DMS79 treated with DMSO at 0.1 percent for 48 hours (cell line): Measurements from ENCODE around the gene GPR12.

ENCODE experiments used
- DNase-seq: peaks from one replicate; lab custom pipeline; 2025; lab: John Stamatoyannopoulos, UW

Gene GPR12

GRCh38 chr13:26759907-26760831 lies at the start of gene GPR12:
TSS of gene GPR12 (minus strand) at chr13:26760786. CDS start at chr13:26759827, 959 bp downstream.
- no peak for DNase-seq

GRCh38 chr13:26810095-26810494 lies 49.5 kb upstream of the GPR12 start:
- DNase-seq = no peak

- DNase-seq = no peak
Observed at GRCh38 chr13:26806891-26807290, 46.3 kb upstream of the GPR12 start.

GRCh38 chr13:26787961-26788360 lies 27.4 kb upstream of the GPR12 start:
- no peak for DNase-seq

- no peak for DNase-seq
Observed at GRCh38 chr13:26786651-26787295, 26.2 kb upstream of the GPR12 start.

- DNase-seq = no peak
Observed at GRCh38 chr13:26785838-26786630, 25.4 kb upstream of the GPR12 start.

GRCh38 chr13:26784704-26785639 lies 24.4 kb upstream of the GPR12 start:
- no peak for DNase-seq

GRCh38 chr13:26780411-26780810 lies 19.8 kb upstream of the GPR12 start:
- no peak for DNase-seq

GRCh38 chr13:26779321-26779720 lies 18.7 kb upstream of the GPR12 start:
- no peak for DNase-seq

- no peak for DNase-seq
Observed at GRCh38 chr13:26772531-26772930, 11.9 kb upstream of the GPR12 start.

- no peak for DNase-seq
Observed at GRCh38 chr13:26771796-26772195, 11.2 kb upstream of the GPR12 start.

GRCh38 chr13:26762745-26763345 lies 2.3 kb upstream of the GPR12 start:
- DNase-seq = no peak

GRCh38 chr13:26760832-26761582 lies 421 bp upstream of the GPR12 start:
- no peak for DNase-seq

- DNase-seq = no peak
Observed at GRCh38 chr13:26759249-26759906, 1.2 kb downstream of the GPR12 start.

- no peak for DNase-seq
Observed at GRCh38 chr13:26758496-26759157, 2.0 kb downstream of the GPR12 start.

- no peak for DNase-seq
Observed at GRCh38 chr13:26756961-26757360, 3.6 kb downstream of the GPR12 start.

- no peak for DNase-seq
Observed at GRCh38 chr13:26752671-26753070, 7.9 kb downstream of the GPR12 start.

GRCh38 chr13:26749905-26750304 lies 10.7 kb downstream of the GPR12 start:
- DNase-seq = no peak

GRCh38 chr13:26749285-26749684 lies 11.3 kb downstream of the GPR12 start:
- no peak for DNase-seq
